Mesodermal cell (in vitro differentiated cells): ENCODE data around the gene CHD5.

Experiments used
- H3K27ac ChIP-seq: 2 replicates; pipeline ENCODE4 v1.7.0; 2013; ENCODE audit warnings: mild to moderate bottlenecking, low read depth, low read length, moderate library complexity; ENCODE audit not compliant: severe bottlenecking
- H3K36me3 ChIP-seq: 2 replicates; pipeline ENCODE4 v1.7.1; 2013; ENCODE audit warnings: mild to moderate bottlenecking, low read length, moderate library complexity; ENCODE audit not compliant: control insufficient read depth, insufficient read depth
- H3K4me1 ChIP-seq: one replicate; pipeline ENCODE4 v1.7.1; 2013; ENCODE audit warnings: mild to moderate bottlenecking, low read length; ENCODE audit not compliant: insufficient read depth, control insufficient read depth, poor library complexity, severe bottlenecking
- H3K4me3 ChIP-seq: 2 replicates; pipeline ENCODE4 v1.7.0; 2013; ENCODE audit warnings: low read length, control low read depth, mild to moderate bottlenecking; ENCODE audit not compliant: insufficient read depth, poor library complexity, severe bottlenecking; ENCODE audit errors: extremely low read depth
- H3K9me3 ChIP-seq: 2 replicates; pipeline ENCODE4 v1.7.1; 2013; ENCODE audit warnings: mild to moderate bottlenecking, low read length, moderate library complexity; ENCODE audit not compliant: control insufficient read depth
- WGBS, 2 experiments: methylation state at CpG; one replicate each; pipeline ENCODE4 v1.1.5; 2013; ENCODE audit warnings: missing lambda C conversion rate in 2 of 2; ENCODE audit not compliant: insufficient coverage in 2 of 2; 5-methylcytosine and 5-hydroxymethylcytosine counted together

CHD5 gene

DNA sequence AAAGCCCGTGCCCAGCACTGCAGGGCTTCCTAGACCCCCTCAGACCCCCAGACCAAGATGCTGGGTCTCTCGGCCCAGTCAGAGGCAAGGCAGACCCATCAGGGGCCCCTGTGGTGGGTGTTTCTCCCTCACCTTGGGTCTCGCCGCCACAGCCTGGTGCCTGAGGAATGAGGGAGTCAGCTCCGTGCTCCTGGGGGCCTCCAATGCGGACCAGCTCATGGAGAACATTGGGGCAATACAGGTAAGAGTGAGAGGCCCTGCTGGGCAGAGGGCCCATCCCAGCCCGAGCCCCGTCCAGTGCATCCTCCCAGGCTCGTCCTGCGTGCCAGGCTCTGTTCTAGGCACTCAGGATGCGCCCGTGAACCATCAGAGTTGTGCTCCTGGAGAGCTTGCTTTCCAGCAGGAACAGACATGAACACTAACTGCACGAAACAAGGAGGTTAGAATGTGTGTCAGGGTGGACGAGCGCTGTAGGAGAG is 83.0 kb downstream of the CHD5 start:
- no peak overlapping the region for H3K27ac ChIP-seq
- H3K4me3 ChIP-seq, result no peak overlapping the region
- no peaks in the 10 kb centered on the region for H3K36me3 ChIP-seq
- WGBS, 2 experiments, result 87 to 93% methylated on average over 10 to 14 of the region's 15 CpGs
- H3K4me1 ChIP-seq, result no peaks in the 10 kb centered on the region
- no peaks in the 10 kb centered on the region for H3K9me3 ChIP-seq

- WGBS, 2 experiments, result 91 to 93% methylated on average over 16 to 20 of the region's 23 CpGs
- no peaks in the 10 kb centered on the region for H3K36me3 ChIP-seq
- no peak overlapping the region for H3K27ac ChIP-seq
- H3K9me3 ChIP-seq, result no peaks in the 10 kb centered on the region
- H3K4me3 ChIP-seq, result no peak overlapping the region
- no peaks in the 10 kb centered on the region for H3K4me1 ChIP-seq
Observed at GRCh38 chr1:6096243-6097116, 83.6 kb downstream of the CHD5 start.

DNA sequence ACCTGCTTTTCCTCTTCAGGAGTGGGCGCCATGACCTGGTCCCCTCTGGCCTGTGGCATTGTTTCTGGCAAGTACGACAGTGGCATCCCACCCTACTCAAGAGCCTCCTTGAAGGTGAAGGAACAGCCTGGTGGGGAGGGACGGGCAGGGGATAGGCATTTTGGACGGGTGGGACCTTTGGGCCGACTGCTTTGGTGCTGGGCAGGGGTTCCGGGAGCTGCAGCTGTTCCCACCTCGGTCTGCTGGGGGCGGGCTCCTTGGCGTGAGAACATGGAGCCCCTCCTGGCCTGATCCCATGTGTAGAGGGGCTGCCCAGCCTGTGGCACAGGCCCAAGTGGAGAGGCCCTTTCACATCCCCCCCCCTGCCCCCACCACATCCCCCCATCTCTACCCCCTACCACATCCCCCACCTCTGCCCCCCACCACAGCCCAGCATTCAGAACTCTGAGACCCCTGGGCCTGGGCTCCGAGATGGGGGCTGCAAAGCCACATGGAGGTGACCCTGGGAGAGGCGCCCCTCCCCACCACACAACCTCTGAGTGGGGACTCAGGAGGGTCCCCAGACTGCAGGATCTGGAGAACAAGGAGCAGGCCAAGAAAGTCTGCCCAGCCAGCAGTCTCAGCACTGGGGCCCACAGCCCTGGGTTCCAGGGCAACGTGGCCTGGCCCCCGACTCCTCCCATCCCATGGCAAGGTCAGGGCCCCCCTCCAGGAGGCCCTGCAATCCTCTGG is 84.4 kb downstream of the CHD5 start:
- WGBS, 2 experiments, result 86 to 90% methylated on average over 5 to 10 of the region's 13 CpGs
- Histone ChIP-seq H3K27ac (no peak overlapping the region), H3K4me1 (no peaks in the 10 kb centered on the region), H3K9me3 (no peaks in the 10 kb centered on the region), H3K36me3 (no peaks in the 10 kb centered on the region), H3K4me3 (no peak overlapping the region)

DNA sequence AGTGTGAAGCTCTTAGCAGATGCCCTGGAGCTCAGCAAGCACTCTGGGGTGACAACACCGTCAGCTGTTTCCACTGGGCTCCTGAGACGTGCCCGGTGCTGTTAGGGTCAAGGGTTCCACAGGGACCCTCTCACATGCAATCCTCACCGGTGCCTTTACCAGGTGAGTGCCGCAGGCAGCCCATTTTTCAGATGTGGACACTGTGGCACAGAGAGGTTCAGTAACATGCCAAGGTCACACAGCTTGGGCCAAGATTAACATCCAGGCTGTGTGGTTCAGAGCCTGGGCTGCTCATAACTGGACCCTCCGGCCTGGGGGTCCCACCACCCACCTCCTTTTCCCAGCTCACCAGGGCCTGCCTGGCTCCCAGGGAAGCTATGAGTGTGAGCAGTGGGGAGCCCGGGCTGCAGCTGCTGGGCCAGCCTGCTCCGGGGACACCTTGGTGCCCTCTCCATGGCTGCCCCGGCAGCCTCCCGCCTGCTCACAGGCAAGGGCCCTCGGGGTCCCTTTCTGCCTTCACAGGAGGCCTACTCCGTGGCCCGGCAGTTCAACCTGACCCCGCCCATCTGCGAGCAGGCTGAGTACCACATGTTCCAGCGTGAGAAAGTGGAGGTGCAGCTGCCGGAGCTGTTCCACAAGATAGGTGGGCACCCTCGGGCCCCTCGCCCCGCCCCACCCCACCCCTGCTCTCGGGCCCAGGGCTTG is 85.2 kb downstream of the CHD5 start:
- no peak overlapping the region for H3K27ac ChIP-seq
- H3K4me3 ChIP-seq, result no peak overlapping the region
- no peaks in the 10 kb centered on the region for H3K9me3 ChIP-seq
- no peaks in the 10 kb centered on the region for H3K4me1 ChIP-seq
- 87 to 89% methylated on average over 18 to 19 of the region's 21 CpGs for WGBS, 2 experiments
- H3K36me3 ChIP-seq, result no peaks in the 10 kb centered on the region

DNA sequence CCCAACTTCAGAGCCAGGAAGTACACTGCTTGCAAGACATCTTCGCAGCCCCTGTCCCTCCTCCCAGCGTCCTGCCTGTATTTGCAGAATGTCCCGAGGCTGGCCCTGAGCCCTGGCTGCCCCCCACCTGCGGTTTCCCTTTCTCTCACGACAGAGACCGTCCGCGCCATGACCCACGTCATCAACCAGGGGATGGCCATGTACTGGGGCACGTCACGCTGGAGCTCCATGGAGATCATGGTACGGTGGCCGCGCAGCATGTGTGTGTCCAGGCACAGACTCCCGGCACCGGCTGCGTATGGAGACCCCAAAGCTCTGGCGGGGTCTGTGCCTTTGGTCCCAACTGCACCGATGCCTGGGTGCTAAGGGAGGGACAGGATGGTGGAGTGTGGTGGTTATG is 85.9 kb downstream of the CHD5 start:
- WGBS, 2 experiments, result 93 to 95% methylated on average over 19 of the region's 19 CpGs

DNA sequence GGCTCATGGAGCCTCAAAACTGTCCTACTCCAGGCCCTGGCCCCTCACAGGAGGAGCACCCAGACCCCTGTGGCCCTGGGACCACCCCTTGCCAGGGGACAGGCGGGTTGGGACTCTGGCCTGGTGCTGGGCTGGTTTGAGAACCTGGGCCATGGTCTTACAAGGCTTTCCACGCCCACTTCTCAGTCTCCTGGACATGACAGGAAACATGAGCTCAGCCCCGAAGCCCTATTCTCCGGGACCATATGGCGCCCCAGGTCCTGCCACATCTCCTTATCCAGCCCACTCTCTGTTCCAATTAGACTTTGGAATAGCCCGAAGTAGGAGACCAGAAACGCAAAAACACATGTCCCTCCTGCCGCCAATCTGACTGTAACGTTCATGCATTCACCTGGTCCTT is 86.5 kb downstream of the CHD5 start:
- WGBS, 2 experiments, result 90 to 92% methylated on average over 9 of the region's 9 CpGs

More for the DNA sequence above, 85.9 kb downstream of the CHD5 start:
- Histone ChIP-seq H3K36me3 (no peaks in the 10 kb centered on the region), H3K9me3 (no peaks in the 10 kb centered on the region), H3K4me3 (no peak overlapping the region), H3K4me1 (no peaks in the 10 kb centered on the region), H3K27ac (no peak overlapping the region)

GRCh38 chr1:6093071-6093470 is 87.0 kb downstream of the CHD5 start:
- H3K4me1 ChIP-seq, result no peaks in the 10 kb centered on the region
- no peaks in the 10 kb centered on the region for H3K36me3 ChIP-seq
- H3K4me3 ChIP-seq, result no peak overlapping the region
- no peaks in the 10 kb centered on the region for H3K9me3 ChIP-seq
- no peak overlapping the region for H3K27ac ChIP-seq
- WGBS, 2 experiments, result 78 to 89% methylated on average over 8 to 10 of the region's 10 CpGs

More for the DNA sequence above, 86.5 kb downstream of the CHD5 start:
- H3K36me3 ChIP-seq, result no peaks in the 10 kb centered on the region
- H3K27ac ChIP-seq, result no peak overlapping the region
- H3K9me3 ChIP-seq, result no peaks in the 10 kb centered on the region
- H3K4me1 ChIP-seq, result no peaks in the 10 kb centered on the region
- H3K4me3 ChIP-seq, result no peak overlapping the region

GRCh38 chr1:6092211-6092610 is 87.9 kb downstream of the CHD5 start:
- no peaks in the 10 kb centered on the region for H3K9me3 ChIP-seq
- no peak overlapping the region for H3K4me3 ChIP-seq
- H3K27ac ChIP-seq, result no peak overlapping the region
- no peaks in the 10 kb centered on the region for H3K4me1 ChIP-seq
- 94% methylated on average over 7 to 8 of the region's 10 CpGs for WGBS, 2 experiments
- no peaks in the 10 kb centered on the region for H3K36me3 ChIP-seq

- H3K27ac ChIP-seq, result no peak overlapping the region
- no peaks in the 10 kb centered on the region for H3K36me3 ChIP-seq
- H3K4me1 ChIP-seq, result no peaks in the 10 kb centered on the region
- H3K9me3 ChIP-seq, result no peaks in the 10 kb centered on the region
- WGBS, 2 experiments, result 84 to 89% methylated on average over 8 to 9 of the region's 10 CpGs
- H3K4me3 ChIP-seq, result no peak overlapping the region
Observed at GRCh38 chr1:6091823-6092109, 88.4 kb downstream of the CHD5 start.

GRCh38 chr1:6090996-6091822 is 88.9 kb downstream of the CHD5 start:
- Histone ChIP-seq H3K9me3 (no peaks in the 10 kb centered on the region), H3K27ac (no peak overlapping the region), H3K4me1 (no peaks in the 10 kb centered on the region), H3K36me3 (no peaks in the 10 kb centered on the region), H3K4me3 (no peak overlapping the region)
- WGBS, 2 experiments, result 84 to 93% methylated on average over 16 to 18 of the region's 25 CpGs
